Endothelial cell of umbilical vein (primary cell): ENCODE data around the gene CTRB2. TPM values are rescaled to one million over a fixed set of nuclear protein-coding genes. Genes with fewer than 3 reads are reported as not detected.

Experiments
- BruUV-seq: library from RNA; stranded (reverse); fragments of 400-500 nt; replicated peaks from 2 replicates; lab custom pipeline; 2021; lab: Mats Ljungman, UMichigan
- CTCF ChIA-PET: fragments of 300-600, 350-600 bp; sonication (Branson Sonifier 250); formaldehyde crosslinking; loops from one replicate; lab custom pipeline; 2021; ENCODE audit warnings: antibody characterized with exemption, inconsistent platforms; lab: Charles Lee
- POLR2A ChIA-PET: fragments of 300-600, 350-600 bp; sonication (Branson Sonifier 250); formaldehyde crosslinking; loops from one replicate; lab custom pipeline; 2021; ENCODE audit warnings: antibody characterized with exemption, inconsistent platforms; lab: Charles Lee
- DNase-seq: peaks from one replicate; pipeline ENCODE4 v3.0.0-alpha.2; 2011; ENCODE audit warnings: low read depth, low spot score
- FAIRE-seq: peaks from 2 replicates; lab custom pipeline; 2011; peaks lifted over from hg19 to GRCh38; lab: Jason Lieb, UNC
- H2AFZ ChIP-seq: 2 replicates; pipeline ENCODE4 v1.6.0; 2012; ENCODE audit warnings: low read depth, low read length, control low read depth, inconsistent platforms
- H3K27ac ChIP-seq: 2 replicates; pipeline ENCODE4 v1.5.1; 2011; ENCODE audit warnings: low read depth, mild to moderate bottlenecking, control low read depth, low read length, moderate library complexity; ENCODE audit not compliant: insufficient read depth
- H3K27me3 ChIP-seq, 2 experiments: 2 replicates each; pipeline versions ENCODE4 v1.6.0 to v1.6.1; 2011; ENCODE audit warnings: low read length in 2 of 2, mixed read lengths in 1 of 2; ENCODE audit not compliant: control insufficient read depth in 2 of 2, insufficient read depth in 2 of 2
- H3K36me3 ChIP-seq, 2 experiments: 2 replicates in 1 of 2; 3 replicates in 1 of 2; pipeline ENCODE4 v1.5.1; 2011; ENCODE audit warnings: low read length in 2 of 2, mild to moderate bottlenecking in 1 of 2, moderate library complexity in 1 of 2; ENCODE audit not compliant: control insufficient read depth in 2 of 2, insufficient read depth in 2 of 2; ENCODE audit errors: extremely low read depth in 1 of 2
- H3K4me1 ChIP-seq: 3 replicates; pipeline ENCODE4 v1.5.1; 2011; ENCODE audit warnings: mild to moderate bottlenecking, low read length; ENCODE audit not compliant: control insufficient read depth, insufficient read depth; ENCODE audit errors: extremely low read depth
- H3K4me2 ChIP-seq: 2 replicates; pipeline ENCODE4 v1.6.1; 2011; ENCODE audit warnings: low read length, control low read depth, mixed read lengths; ENCODE audit not compliant: insufficient read depth
- H3K4me3 ChIP-seq, 3 experiments: fragments of 200-600 bp in 1 of 3; sonication (generic), shearing (Covaris generic) in 1 of 3; replicated peaks in 1 of 3; 2 replicates each; pipeline ENCODE4 v1.5.1; 2011 to 2016; ENCODE audit warnings: control low read depth in 3 of 3, low read length in 3 of 3, mild to moderate bottlenecking in 2 of 3, inconsistent platforms in 1 of 3, low read depth in 1 of 3, moderate library complexity in 1 of 3; ENCODE audit not compliant: insufficient read depth in 1 of 3
- H3K79me2 ChIP-seq: 2 replicates; pipeline ENCODE4 v1.6.0; 2012; ENCODE audit warnings: low read length, inconsistent platforms; ENCODE audit not compliant: control insufficient read depth, insufficient read depth
- H3K9ac ChIP-seq: replicated peaks from 2 replicates; pipeline ENCODE3; 2011; ENCODE audit warnings: low read length, control low read depth; ENCODE audit not compliant: insufficient read depth; ENCODE audit errors: extremely low read depth
- H3K9me1 ChIP-seq: replicated peaks from 3 replicates; pipeline ENCODE4 v1.6.0; 2011; ENCODE audit warnings: mild to moderate bottlenecking, low read length; ENCODE audit not compliant: control insufficient read depth, insufficient read depth; ENCODE audit errors: extremely low read depth
- H3K9me3 ChIP-seq: replicated peaks from 2 replicates; pipeline ENCODE4 v1.5.1; 2012; ENCODE audit warnings: low read length, inconsistent platforms; ENCODE audit not compliant: control insufficient read depth, insufficient read depth
- H4K20me1 ChIP-seq: replicated peaks from 2 replicates; pipeline ENCODE3; 2011; ENCODE audit warnings: mild to moderate bottlenecking, low read length; ENCODE audit not compliant: control insufficient read depth, insufficient read depth; ENCODE audit errors: extremely low read depth
- FOS ChIP-seq: IDR thresholded peaks from 2 replicates; pipeline ENCODE4 v1.6.1; 2011; ENCODE audit warnings: mild to moderate bottlenecking, low read length, moderate library complexity, borderline replicate concordance; ENCODE audit not compliant: insufficient read depth
- GATA2 ChIP-seq: IDR thresholded peaks from 2 replicates; pipeline ENCODE4 v1.7.0; 2011; ENCODE audit warnings: low read depth, mild to moderate bottlenecking, moderate library complexity, mixed read lengths, low read length; ENCODE audit not compliant: insufficient read length, insufficient read depth
- JUN ChIP-seq: IDR thresholded peaks from 2 replicates; pipeline ENCODE4 v1.6.1; 2011; ENCODE audit warnings: borderline replicate concordance, low read depth; ENCODE audit not compliant: insufficient read length, insufficient read depth
- MAX ChIP-seq: IDR thresholded peaks from 2 replicates; pipeline ENCODE4 v1.6.1; 2011; ENCODE audit not compliant: insufficient read depth, insufficient read length
- POLR2A ChIP-seq: IDR thresholded peaks from 2 replicates; pipeline ENCODE4 v1.6.1; 2012; ENCODE audit warnings: low read depth, mild to moderate bottlenecking, control low read depth, low read length
- POLR2AphosphoS5 ChIP-seq: IDR thresholded peaks from 2 replicates; pipeline ENCODE4 v1.6.1; 2012; ENCODE audit warnings: low read depth, mild to moderate bottlenecking, control low read depth, low read length, moderate library complexity; ENCODE audit not compliant: insufficient read depth
- dilution Hi-C: fragments of 300-500 bp; cut with MboI; formaldehyde crosslinking; loops from one replicate; pipeline ENCODE4 v1.15.0; 2019; ENCODE audit warnings: low sequenced_read_pairs; ENCODE audit not compliant: extremely low pct_ligation_motif_present
- intact Hi-C: fragments of 100-400 bp; cut with micrococcal nuclease; formaldehyde crosslinking; loops from one replicate; pipeline ENCODE4 v1.10.0; 2022
- polyA plus RNA-seq, 4 experiments: library from polyadenylated mRNA; depleted of rRNA in 3 of 4; stranded (reverse) in 3 of 4; unstranded in 1 of 4; fragments of >200 nt; gene quantifications; 2 replicates each; pipeline versions ENCODE4 v1.2.1 to v1.2.3, GENCODE V29; 2011 to 2012; ENCODE audit warnings: missing spikeins in 1 of 4
- total RNA-seq: library from RNA; stranded (reverse); gene quantifications from 2 replicates; pipeline ENCODE4 v1.2.3, GENCODE V29; 2021
- TF ChIP-seq, protein P1 (sequence below), 2 donors: IDR thresholded peaks; 1 replicate in 1 of 2; 2 replicates in 1 of 2; pipeline ENCODE4 v1.5.1; 2011; ENCODE audit warnings: low read length in 2 of 2, mild to moderate bottlenecking in 2 of 2, moderate library complexity in 2 of 2, control low read depth in 1 of 2, inconsistent platforms in 1 of 2, low read depth in 1 of 2; ENCODE audit not compliant: insufficient read depth in 1 of 2; ENCODE audit errors: extremely low read depth in 1 of 2

Gene CTRB2
- total and polyA plus RNA-seq, 2 donors (not counting 3 experiments of a cell fraction or from before 2014, with no cell fraction given): not detected

- no peak overlapping the region for H3K4me2 ChIP-seq
- no peaks in the 10 kb centered on the region for H3K79me2 ChIP-seq
- FAIRE-seq (no peak), DNase-seq (no peak)
- no peaks in the 10 kb centered on the region for H4K20me1 ChIP-seq
- no TSS peak for BruUV-seq
- no peak overlapping the region for H3K27ac ChIP-seq
- no peak overlapping the region for H3K4me3 ChIP-seq
- TF ChIP-seq, protein P1, sequence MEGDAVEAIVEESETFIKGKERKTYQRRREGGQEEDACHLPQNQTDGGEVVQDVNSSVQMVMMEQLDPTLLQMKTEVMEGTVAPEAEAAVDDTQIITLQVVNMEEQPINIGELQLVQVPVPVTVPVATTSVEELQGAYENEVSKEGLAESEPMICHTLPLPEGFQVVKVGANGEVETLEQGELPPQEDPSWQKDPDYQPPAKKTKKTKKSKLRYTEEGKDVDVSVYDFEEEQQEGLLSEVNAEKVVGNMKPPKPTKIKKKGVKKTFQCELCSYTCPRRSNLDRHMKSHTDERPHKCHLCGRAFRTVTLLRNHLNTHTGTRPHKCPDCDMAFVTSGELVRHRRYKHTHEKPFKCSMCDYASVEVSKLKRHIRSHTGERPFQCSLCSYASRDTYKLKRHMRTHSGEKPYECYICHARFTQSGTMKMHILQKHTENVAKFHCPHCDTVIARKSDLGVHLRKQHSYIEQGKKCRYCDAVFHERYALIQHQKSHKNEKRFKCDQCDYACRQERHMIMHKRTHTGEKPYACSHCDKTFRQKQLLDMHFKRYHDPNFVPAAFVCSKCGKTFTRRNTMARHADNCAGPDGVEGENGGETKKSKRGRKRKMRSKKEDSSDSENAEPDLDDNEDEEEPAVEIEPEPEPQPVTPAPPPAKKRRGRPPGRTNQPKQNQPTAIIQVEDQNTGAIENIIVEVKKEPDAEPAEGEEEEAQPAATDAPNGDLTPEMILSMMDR (IDR thresholded peaks at IDR 0.05; ENCODE audit: extremely low read depth in 1 of 2, insufficient read depth in 1 of 2, low read depth in 1 of 2, low read length in 2 of 2): no peak
- no peak for TF ChIP-seq MAX
- TF ChIP-seq JUN: no peak
- TF ChIP-seq POLR2A: no peak
- intact Hi-C loops (no loop called here), dilution Hi-C loops (no loop called here)
- POLR2A ChIA-PET: no interaction called here
- H3K9ac ChIP-seq: no peak overlapping the region
- H3K36me3 ChIP-seq: no peaks in the 10 kb centered on the region
- no peaks in the 10 kb centered on the region for H3K9me1 ChIP-seq
- CTCF ChIA-PET: interaction anchor here (0.8 to 7.9 kb wide), 2 partner anchors 18 to 199 kb away, joined by 4 to 186 read pairs; no protein-coding TSS in a partner anchor
- no peaks in the 10 kb centered on the region for H3K9me3 ChIP-seq
- H2AFZ ChIP-seq: no peak overlapping the region
- peaks cover 2% of the 10 kb centered on the region for H3K4me1 ChIP-seq
- H3K27me3 ChIP-seq: no peaks in the 10 kb centered on the region
These were observed 3.1 kb downstream of the CTRB2 start for GRCh38 chr16:75203667-75204409.

DNA sequence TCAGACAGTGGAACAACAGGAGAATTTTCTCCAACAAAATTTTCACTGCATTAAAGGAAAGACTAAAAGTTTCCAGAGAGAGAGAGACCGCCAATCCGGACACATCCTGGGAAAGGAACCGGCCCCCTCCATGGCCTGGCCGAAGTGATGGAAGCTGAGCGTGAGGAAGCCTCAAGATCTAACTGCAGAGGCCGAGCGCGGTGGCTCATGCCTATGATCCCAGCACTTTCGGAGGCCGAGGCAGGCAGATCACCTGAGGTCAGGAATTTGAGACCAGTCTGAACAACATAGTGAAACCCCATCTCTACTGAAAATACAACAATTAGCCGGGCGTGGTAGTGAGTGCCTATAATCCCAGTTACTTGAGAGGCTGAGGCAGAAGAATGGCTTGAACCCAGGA lies 3.9 kb downstream of the CTRB2 start:
- H2AFZ ChIP-seq: no peak overlapping the region
- DNase-seq: no peak
- no peak overlapping the region for H3K27ac ChIP-seq
- no peaks in the 10 kb centered on the region for H3K9me3 ChIP-seq
- peaks cover 4% of the 10 kb centered on the region for H3K4me1 ChIP-seq
- BruUV-seq: no TSS peak
- no peak overlapping the region for H3K4me3 ChIP-seq
- FAIRE-seq: no peak
- CTCF ChIA-PET: interaction anchor here (1.4 to 7.9 kb wide), 2 partner anchors 200 to 216 kb away, joined by 3 to 186 read pairs; no protein-coding TSS in a partner anchor
- H3K9me1 ChIP-seq: no peaks in the 10 kb centered on the region
- POLR2A ChIA-PET: no interaction called here
- TF ChIP-seq POLR2AphosphoS5 (no peak), FOS (no peak), GATA2 (no peak)
- dilution Hi-C loops (no loop called here), intact Hi-C loops (no loop called here)
- no peak overlapping the region for H3K9ac ChIP-seq
- no peaks in the 10 kb centered on the region for H3K79me2 ChIP-seq
- H3K36me3 ChIP-seq: no peaks in the 10 kb centered on the region
- no peaks in the 10 kb centered on the region for H4K20me1 ChIP-seq
- no peak overlapping the region for H3K4me2 ChIP-seq
- no peaks in the 10 kb centered on the region for H3K27me3 ChIP-seq
